GM21619 (cell line): Measurements from ENCODE around the gene DNAJB14.

ENCODE experiments used
- ATAC-seq: cut with Tn5 transposase; IDR thresholded peaks from one replicate; pipeline ENCODE4 v1.9.1; 2021; ENCODE audit not compliant: unreplicated experiment

The DNAJB14 gene

GRCh38 chr4:99945718-99946355 is 581 bp downstream of the DNAJB14 start:
- ATAC-seq = peak; percentile 2

- ATAC-seq = no peak
These were observed 2.4 kb downstream of the DNAJB14 start for GRCh38 chr4:99943904-99944437.

GRCh38 chr4:99938243-99938753 is 8.1 kb downstream of the DNAJB14 start:
- ATAC-seq = no peak

- ATAC-seq = no peak
These were observed 11.5 kb downstream of the DNAJB14 start for GRCh38 chr4:99934891-99935290.

GRCh38 chr4:99927566-99927965 is 18.9 kb downstream of the DNAJB14 start:
- ATAC-seq = no peak

- no peak for ATAC-seq
These were observed 25.2 kb downstream of the DNAJB14 start for GRCh38 chr4:99921174-99921573.

GRCh38 chr4:99918656-99919055 is 27.8 kb downstream of the DNAJB14 start:
- ATAC-seq = no peak

- no peak for ATAC-seq
These were observed 28.8 kb downstream of the DNAJB14 start for GRCh38 chr4:99917575-99917974.

- ATAC-seq = no peak
These were observed 31.0 kb downstream of the DNAJB14 start for GRCh38 chr4:99915449-99915848.

GRCh38 chr4:99894998-99895397 is 51.4 kb downstream of the DNAJB14 start:
- no peak for ATAC-seq

GRCh38 chr4:99894161-99894997 is 52.0 kb downstream of the DNAJB14 start, which contains the start of gene LAMTOR3:
Gene LAMTOR3, minus strand, starts transcription at chr4:99894427. Its CDS starts 464 bp downstream, at chr4:99893963.
- ATAC-seq = peak; percentile 100

- no peak for ATAC-seq
These were observed 52.6 kb downstream of the DNAJB14 start for GRCh38 chr4:99893839-99894160.

- no peak for ATAC-seq
These were observed 53.4 kb downstream of the DNAJB14 start for GRCh38 chr4:99893029-99893428.

GRCh38 chr4:99891351-99891750 is 55.1 kb downstream of the DNAJB14 start:
- no peak for ATAC-seq

- no peak for ATAC-seq
These were observed 58.6 kb downstream of the DNAJB14 start for GRCh38 chr4:99887837-99888236.

- no peak for ATAC-seq
These were observed 60.3 kb downstream of the DNAJB14 start for GRCh38 chr4:99886146-99886545.

- no peak for ATAC-seq
These were observed 60.7 kb downstream of the DNAJB14 start for GRCh38 chr4:99885687-99886086.

GRCh38 chr4:99885063-99885664 is 61.3 kb downstream of the DNAJB14 start:
- no peak for ATAC-seq

GRCh38 chr4:99879458-99879857 is 67.0 kb downstream of the DNAJB14 start:
- no peak for ATAC-seq

GRCh38 chr4:99878604-99879003 is 67.8 kb downstream of the DNAJB14 start:
- peak; percentile 63 for ATAC-seq

GRCh38 chr4:99876946-99877345 is 69.5 kb downstream of the DNAJB14 start:
- ATAC-seq = no peak

- no peak for ATAC-seq
These were observed 71.3 kb downstream of the DNAJB14 start for GRCh38 chr4:99875071-99875470.
